Neural cell (in vitro differentiated cells): ENCODE data around the gene ENHO.

ENCODE experiments used
- CTCF ChIP-seq: fragments of 450-650 bp; IDR thresholded peaks from 2 replicates; pipeline ENCODE4 v1.5.1; 2014; ENCODE audit warnings: antibody characterized with exemption, mild to moderate bottlenecking, moderate library complexity; ENCODE audit not compliant: poor library complexity, severe bottlenecking
- EP300 ChIP-seq: fragments of 450-650 bp; conservative IDR thresholded peaks from 2 replicates; pipeline ENCODE4 v1.6.1; 2014; ENCODE audit warnings: antibody characterized with exemption, mild to moderate bottlenecking, moderate library complexity; ENCODE audit not compliant: poor library complexity, severe bottlenecking
- EZH2 ChIP-seq: fragments of 200-600, 300-800 bp; shearing (Covaris generic), sonication (generic); IDR thresholded peaks from 2 replicates; pipeline ENCODE4 v1.6.1; 2014; ENCODE audit warnings: antibody characterized with exemption, low read length, borderline replicate concordance, mild to moderate bottlenecking; ENCODE audit not compliant: insufficient read depth, poor library complexity, severe bottlenecking
- MXI1 ChIP-seq: fragments of 450-650 bp; conservative IDR thresholded peaks from 2 replicates; pipeline ENCODE4 v1.6.1; 2014; ENCODE audit warnings: antibody characterized with exemption, mild to moderate bottlenecking; ENCODE audit not compliant: poor library complexity, severe bottlenecking
- POLR2AphosphoS5 ChIP-seq: IDR thresholded peaks from 2 replicates; pipeline ENCODE4 v1.6.1; 2012
- REST ChIP-seq: IDR thresholded peaks from 2 replicates; pipeline ENCODE4 v1.6.1; 2012; ENCODE audit warnings: borderline replicate concordance
- SMC3 ChIP-seq: fragments of 450-650 bp; conservative IDR thresholded peaks from 2 replicates; pipeline ENCODE4 v1.6.1; 2014; ENCODE audit warnings: antibody characterized with exemption, mild to moderate bottlenecking, moderate library complexity; ENCODE audit not compliant: poor library complexity

- TF ChIP-seq CTCF = no peak
- no peak for TF ChIP-seq EP300
- TF ChIP-seq POLR2AphosphoS5 = no peak
- TF ChIP-seq EZH2 = no peak
- no peak for TF ChIP-seq REST
- TF ChIP-seq MXI1 = no peak
- TF ChIP-seq SMC3 = no peak
These were observed 29.8 kb upstream of the ENHO start for GRCh38 chr9:34552606-34552981.
